HPDE6-E6E7 (cell line): Measurements from ENCODE around the gene IFNG-AS1.

Experiments
- DNase-seq: peaks from one replicate; pipeline ENCODE4 v3.0.0; 2011; ENCODE audit warnings: missing footprints; ENCODE audit errors: extremely low spot score

IFNG-AS1 gene

DNA sequence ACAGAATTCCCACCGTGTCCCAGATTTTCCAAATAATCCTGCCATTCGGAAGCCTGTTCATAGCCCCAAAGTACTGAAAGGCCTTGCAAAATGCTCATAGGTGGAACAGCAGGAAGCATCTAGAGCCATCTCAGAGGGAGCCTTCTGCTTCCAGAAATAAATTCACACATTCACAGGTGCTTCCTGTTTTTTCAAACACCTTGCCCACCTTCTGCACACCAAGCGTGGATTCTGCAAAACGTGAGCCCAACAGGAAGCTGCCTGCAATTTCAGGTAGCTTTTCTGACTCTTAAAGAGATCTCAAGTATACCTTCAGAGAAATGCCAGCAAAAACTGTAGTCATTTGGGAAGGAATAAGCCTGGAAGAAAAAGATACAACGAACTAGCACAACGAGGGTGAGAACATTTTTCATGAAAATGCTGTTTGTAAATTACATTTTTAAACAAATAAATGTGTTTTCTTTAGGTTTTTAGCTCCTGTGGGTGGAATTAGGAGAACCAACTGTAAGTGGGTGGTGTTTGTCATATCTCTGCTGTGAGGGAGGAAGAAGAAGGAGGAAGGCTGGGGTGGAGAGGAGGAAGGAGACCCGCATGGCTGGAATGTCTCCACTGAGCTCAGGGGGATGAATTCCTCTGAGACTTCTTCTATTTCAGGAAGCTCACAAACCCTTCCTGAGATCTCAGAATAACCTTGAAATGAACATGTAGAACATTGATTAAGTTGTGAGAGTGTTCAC, at the start of gene IFNG-AS1:
IFNG-AS1 (plus strand) TSS at position 264 of the 737 bp plus-strand sequence.
- no peak for DNase-seq

- no peak for DNase-seq
These were observed 49.6 kb upstream of the IFNG-AS1 start for GRCh38 chr12:67939611-67940010.

DNA sequence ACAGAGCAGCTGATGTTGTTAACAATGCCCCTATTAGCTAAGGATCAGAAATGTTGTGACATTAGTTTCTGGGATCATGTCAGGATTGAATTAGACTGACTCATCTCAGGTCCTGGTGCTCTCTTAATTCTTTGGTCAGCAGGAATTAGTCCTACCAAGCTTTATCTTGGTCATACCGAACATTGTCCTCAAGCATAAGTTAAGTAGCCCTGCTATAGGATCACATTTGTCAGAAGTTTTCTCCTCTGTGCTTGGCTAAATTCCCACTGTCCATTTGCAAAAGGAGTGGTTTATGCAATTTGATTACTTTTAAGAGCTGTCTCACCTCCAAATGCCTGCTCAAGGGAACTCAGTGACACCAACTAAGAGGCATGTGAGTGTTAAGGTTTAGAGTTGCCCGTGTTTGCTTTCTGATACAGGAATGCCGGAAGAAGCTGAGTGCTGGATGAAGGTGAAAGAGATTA, 48.4 kb upstream of the IFNG-AS1 start:
- DNase-seq, result no peak

- DNase-seq, result no peak
These were observed 46.5 kb upstream of the IFNG-AS1 start for GRCh38 chr12:67942724-67943123.

GRCh38 chr12:67943141-67943892, 45.9 kb upstream of the IFNG-AS1 start:
- DNase-seq, result peak; percentile 25

- no peak for DNase-seq
These were observed 45.2 kb upstream of the IFNG-AS1 start for GRCh38 chr12:67944093-67944492.

GRCh38 chr12:67952787-67953186, 36.5 kb upstream of the IFNG-AS1 start:
- DNase-seq, result no peak

DNA sequence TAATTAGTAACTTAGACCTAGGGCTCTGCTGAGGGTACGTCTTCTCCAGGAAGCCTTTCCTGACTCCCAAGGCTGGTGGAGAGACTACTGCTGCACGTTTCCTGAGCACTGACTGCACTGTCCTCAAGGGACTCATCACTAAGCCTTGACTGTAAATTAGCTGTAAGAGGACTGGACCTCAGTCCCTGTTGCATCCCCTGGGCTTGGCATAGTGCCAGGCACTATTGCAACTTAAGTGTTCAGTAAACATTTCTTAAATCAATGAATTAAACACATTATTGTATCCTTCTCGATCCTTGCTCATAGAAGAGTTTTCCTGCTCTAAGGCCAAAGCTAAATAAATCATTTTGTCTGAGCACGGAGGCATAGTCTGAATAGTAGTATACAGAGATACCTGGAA, 31.9 kb upstream of the IFNG-AS1 start:
- DNase-seq, result no peak

- no peak for DNase-seq
These were observed 31.1 kb upstream of the IFNG-AS1 start for GRCh38 chr12:67958187-67958586.

GRCh38 chr12:67964456-67964855, 24.8 kb upstream of the IFNG-AS1 start:
- no peak for DNase-seq

DNA sequence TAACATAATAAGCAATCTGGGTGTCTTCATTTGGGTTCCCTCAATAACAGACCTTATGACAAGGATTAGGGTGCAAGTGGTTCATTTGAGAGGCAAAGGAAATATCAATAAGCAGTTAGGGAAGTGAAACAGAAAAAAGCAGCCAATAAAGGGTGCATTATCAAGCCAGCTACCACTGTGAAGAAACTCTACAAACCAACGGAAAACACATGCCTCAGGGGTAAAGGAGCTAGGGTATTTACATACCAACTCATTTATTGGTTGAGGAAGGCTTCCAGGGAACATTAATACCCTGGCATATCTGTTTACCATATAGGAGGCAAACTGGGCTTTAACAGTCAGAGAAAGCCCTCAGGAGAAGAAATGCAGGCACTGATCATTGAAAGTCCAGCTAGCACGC, 22.7 kb upstream of the IFNG-AS1 start:
- no peak for DNase-seq

DNA sequence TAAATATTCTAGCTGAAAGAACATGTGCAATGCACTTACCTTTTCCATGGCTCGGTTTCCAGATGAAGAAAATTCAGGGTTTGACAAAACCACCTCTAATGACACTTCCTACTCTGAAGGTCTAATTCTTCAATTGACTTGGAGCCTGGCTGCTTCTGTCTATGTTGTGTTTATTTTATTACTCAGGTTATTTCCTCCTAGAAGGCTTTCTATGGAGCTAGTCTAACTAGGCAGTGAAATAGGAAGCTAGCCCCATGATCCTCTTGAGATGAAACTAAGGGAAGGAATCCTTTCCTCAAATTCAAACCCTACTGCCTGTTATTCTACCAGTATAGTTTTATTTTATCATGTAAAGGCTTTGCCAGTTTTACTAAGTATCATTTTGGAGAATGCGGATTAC, 20.9 kb upstream of the IFNG-AS1 start:
- DNase-seq, result no peak

GRCh38 chr12:67968725-67969124, 20.5 kb upstream of the IFNG-AS1 start:
- DNase-seq, result no peak

GRCh38 chr12:67969134-67969802, 20.0 kb upstream of the IFNG-AS1 start:
- DNase-seq, result no peak

DNA sequence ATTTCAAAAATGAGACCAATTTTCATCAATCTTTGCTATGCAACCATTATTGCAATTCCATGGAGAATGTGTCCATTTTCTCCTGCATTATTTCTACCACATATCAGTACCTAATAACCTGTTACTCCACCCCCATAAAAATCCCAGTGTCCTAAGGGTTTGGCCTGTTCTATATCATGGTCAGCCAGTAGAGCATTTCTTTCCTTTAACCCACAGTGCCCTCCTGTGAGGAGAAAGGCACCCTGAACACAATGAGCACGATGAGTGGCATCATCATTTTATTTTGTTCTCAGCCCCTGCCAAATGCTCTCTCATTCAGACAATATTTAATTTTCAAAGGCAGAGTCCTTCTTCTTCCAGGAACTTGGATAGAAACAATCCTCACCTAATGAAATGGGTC, 11.6 kb upstream of the IFNG-AS1 start:
- DNase-seq, result no peak

- DNase-seq, result no peak
These were observed 8.9 kb upstream of the IFNG-AS1 start for GRCh38 chr12:67980391-67980790.

- DNase-seq, result peak; percentile 58
These were observed 7.7 kb upstream of the IFNG-AS1 start for GRCh38 chr12:67981287-67982162.

DNA sequence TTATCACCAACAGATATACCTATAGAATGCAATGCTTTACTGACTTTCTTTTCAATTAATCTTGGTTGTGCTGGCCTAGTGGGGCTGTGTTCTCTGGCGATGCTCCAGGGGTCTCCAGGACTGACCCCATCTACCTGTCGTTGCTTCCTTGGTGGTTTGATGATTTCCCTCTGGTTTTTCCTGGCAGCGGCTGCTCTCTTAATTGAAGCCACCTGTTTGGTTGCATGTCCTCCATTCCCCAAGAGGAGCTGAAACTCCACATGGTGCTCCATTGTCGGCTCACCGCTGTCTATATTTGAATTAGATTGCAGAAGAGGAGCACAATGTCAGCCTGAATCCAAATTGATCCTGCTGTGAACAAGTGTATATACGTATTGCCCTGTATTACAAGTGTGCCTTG, 7.1 kb upstream of the IFNG-AS1 start:
- DNase-seq, result no peak

GRCh38 chr12:67986632-67987031, 2.6 kb upstream of the IFNG-AS1 start:
- DNase-seq, result no peak

DNA sequence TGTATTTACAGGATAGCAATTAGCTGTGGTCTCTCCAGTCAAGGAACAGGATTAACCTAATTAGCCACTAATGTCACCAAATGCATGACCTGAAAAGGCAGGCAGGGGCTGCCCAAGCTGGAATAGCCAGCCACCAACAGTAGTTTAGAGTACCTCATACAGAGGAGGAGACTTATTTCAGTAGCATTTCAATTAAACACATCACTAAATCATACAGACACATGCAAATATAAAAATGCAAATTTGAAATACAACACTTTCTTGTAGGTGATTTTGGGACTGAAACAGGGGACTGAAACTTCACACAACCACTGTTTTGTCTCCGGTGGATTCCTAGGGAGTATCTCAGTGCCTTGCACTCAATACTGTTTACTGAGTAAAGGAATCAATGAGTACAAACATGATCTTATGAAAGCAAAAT, 636 bp upstream of the IFNG-AS1 start:
- no peak for DNase-seq

GRCh38 chr12:67991158-67991557, 1.9 kb downstream of the IFNG-AS1 start:
- DNase-seq, result no peak

- DNase-seq, result no peak
These were observed 3.9 kb downstream of the IFNG-AS1 start for GRCh38 chr12:67993143-67993542.
